ENCODE results near the gene GLG1.

GRCh38 chr16:74578838-74579237 lies 28.1 kb downstream of the GLG1 start:
- no peak for TF ChIP-seq POLR2AphosphoS5 (IDR thresholded peaks at IDR 0.05; ENCODE audit: low read depth, low read length)
- no peak for TF ChIP-seq SIN3A (IDR thresholded peaks at IDR 0.05; ENCODE audit: borderline replicate concordance, insufficient read depth, low read length)
- no peak for TF ChIP-seq REST (IDR thresholded peaks at IDR 0.05; ENCODE audit: insufficient read depth in 1 of 2, low read depth in 2 of 2, low read length in 2 of 2)
- TF ChIP-seq TAF1 (IDR thresholded peaks at IDR 0.05; ENCODE audit: borderline replicate concordance, insufficient read depth, low read length) = no peak

Data from PFSK-1 (cell line).